Left hindlimb (tissue), 1 donor: ENCODE results near the gene SDCCAG8.

Source experiments
- DNase-seq: peaks from one replicate; pipeline ENCODE4 v3.0.0-alpha.2; 2018

Gene SDCCAG8

DNA sequence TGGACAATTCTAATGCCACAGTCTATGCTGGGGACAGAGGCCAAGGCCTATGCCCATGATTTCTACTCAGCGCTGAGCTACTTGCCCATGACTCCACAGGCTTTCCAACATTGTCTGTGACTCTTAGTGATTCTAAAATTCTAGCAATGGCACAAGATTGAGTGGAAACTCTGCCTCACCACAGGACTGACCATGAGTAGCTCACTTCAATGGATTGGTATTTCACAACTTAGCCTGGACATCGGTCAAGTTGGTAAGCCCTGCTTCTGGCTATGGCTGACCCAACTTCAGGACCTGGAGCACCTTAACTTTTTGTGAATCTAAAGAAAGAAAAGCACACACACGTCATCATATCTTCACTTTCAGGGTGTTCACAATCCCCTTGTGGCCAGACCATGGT is 255.1 kb downstream of the SDCCAG8 start:
- DNase-seq, result no peak

DNA sequence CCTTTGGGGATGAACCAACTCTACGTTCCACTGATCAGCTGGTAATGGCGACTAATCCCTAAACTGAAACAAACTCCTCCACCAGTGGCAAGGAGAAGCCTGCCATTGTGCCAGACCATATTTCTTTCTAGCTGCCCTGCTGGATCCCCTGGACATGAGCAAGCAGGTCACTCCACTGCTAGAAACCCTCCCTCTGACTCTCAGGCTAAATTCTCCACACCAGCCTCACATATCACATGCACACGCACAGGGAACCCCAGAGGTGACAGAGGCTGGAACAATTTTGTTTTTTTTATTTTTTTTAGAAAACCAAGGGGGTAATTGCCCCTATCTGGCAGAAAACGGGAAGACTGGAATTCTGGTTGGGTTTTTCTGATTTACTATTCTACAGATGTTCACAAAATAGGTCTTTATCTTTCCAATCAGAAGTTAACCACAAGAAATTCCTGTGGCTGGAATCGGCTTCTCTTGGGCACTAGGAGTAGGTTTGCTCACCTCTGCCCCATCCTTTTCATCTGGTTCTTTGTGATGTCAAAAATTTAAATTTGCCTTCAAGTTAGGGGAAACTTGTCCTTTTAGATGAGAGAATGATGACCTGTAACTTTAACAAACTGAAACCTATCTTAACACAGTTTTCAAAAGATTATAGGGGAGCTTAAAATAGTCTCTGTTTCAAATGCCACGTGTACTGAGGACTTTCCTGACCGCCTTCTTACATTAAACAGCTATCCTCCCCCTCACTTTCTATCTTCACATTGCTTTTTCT is 258.1 kb downstream of the SDCCAG8 start:
- no peak for DNase-seq

DNA sequence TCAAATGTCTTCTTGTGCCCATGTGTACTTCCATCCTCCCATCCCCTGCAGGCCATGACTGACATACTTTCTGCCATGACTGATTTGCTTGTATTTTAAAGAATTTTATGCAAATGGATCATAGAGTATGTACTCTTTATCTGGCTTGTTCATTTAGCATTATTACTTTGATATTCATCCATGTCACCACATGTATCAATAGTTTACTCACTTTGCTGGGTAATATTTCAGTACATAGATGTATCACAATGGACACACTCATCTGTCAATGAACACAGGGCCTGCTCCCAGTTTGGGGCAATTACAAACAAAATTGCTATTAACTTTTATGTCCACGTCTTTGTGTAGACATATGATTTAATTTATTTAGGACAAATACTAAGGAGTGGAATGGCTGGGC is 259.1 kb downstream of the SDCCAG8 start:
- DNase-seq, result no peak

DNA sequence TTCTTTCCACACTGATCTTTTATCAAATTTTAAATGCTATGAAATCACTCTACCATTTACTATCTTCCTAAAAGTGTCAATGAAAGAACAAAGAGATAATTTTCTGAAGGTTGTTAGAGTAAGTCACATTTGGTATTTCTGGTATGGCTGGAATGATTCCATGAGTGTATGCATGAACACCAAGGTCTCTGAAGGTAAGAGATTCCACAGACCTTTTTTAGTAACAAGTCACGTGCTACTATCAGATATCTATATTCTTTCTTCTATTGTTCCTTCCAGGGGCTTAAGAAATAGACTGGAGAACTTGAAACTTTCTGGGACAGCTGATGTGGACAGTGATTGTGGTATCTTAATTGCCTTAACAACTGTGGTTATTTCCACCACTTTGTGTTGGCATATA is 265.0 kb downstream of the SDCCAG8 start:
- no peak for DNase-seq

DNA sequence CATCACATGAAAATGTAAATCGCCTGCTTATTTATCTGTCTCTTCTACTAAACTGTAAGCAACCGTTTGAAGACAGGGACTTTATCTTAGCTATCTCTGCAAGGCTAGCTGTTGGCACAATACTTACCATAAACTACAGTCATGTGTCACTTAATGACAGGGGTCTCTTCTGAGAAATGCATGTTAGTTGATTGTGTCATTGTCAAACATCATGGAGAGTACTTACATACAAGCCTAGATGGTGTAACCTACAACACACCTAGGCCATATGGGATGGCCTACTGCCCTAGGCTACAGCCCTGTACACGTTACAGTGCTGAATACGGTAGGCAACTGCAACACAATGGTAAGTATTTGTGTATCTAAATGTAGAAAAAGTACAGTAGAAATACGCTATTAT is 267.9 kb downstream of the SDCCAG8 start:
- DNase-seq, result no peak

DNA sequence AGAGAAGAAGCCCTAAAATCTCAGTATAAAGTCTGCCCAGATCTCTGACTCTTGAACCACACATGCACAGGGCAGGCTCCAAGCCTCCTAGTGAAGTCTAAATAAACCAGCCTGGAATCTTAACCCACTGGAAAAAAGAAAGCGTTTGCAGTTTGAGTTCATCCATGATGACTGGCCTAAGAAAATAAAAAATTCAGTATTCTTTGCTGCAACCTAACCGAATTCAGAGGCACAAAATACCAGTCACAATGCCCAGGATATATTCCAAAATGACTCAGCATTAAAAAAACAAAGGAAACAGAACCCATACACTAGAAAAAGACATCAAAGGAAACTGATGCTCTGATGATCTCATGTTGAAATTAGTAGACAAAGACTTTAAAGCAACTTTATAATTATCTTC is 269.2 kb downstream of the SDCCAG8 start:
- no peak for DNase-seq

DNA sequence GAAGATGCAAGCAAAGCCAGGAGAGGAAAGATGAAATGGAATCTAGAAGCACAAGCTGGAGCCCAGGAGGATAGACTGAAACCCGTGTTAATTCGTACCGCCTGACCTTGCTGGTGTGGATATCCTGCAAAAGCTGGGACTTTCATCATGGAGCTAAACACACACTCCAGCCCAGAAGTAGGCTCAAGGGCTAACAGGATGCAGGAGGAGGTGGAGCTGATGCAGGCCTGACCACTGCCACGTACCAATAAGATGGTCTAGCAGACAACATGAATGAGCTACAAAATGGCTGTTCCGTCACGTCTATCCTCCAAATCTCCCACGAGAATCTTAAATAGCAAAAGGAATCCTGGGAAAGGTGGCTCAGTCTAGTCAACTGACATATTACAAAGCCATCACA is 270.3 kb downstream of the SDCCAG8 start:
- DNase-seq, result no peak

DNA sequence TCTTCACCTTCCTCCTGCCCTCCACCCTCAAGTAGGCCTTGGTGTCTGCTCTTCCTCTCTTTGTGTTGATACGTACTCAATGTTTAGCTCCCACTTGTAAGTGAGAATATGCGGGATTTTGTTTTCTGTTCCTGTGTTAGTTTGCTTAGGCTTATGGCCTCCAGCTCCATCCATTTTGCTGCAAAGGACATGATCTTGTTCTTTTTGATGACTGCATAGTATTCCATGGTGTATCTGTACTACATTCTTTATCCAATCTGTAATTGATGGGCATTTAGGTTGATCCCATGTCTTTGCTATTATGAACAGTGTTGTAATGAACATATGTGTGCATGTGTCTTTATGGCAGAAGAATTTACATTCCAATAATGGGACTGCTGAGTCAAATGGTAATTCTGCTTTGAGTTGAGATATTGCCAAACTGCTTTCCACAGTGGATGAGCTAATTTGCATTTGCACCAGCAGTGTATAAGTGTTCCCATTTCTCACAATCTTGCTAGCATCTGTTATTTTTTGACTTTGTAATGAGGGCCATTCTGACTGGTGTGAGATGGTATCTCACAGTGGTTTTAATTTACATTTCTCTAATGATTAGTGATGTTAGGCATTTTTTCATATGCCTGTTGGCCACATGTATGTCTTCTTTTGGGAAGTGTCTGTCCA is 272.7 kb downstream of the SDCCAG8 start:
- DNase-seq, result no peak

DNA sequence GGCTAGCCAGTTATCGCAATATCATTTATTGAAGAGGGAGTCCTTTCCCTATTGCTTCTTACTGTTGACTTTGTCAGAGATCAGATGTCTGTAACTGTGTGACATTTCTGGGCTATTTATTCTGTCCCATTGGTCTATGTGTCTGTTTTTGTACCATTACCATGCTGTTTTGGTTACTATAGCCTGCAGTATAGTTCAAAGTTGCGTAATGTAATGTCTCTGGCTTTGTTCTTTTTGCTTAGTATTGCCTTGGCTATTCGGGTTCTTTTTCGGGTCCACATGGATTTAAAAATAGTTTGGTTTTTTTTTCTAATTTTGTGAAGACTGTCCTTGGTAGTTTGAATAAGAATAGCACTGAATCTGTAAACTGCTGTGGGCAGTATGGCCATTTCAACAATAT is 273.7 kb downstream of the SDCCAG8 start:
- no peak for DNase-seq

DNA sequence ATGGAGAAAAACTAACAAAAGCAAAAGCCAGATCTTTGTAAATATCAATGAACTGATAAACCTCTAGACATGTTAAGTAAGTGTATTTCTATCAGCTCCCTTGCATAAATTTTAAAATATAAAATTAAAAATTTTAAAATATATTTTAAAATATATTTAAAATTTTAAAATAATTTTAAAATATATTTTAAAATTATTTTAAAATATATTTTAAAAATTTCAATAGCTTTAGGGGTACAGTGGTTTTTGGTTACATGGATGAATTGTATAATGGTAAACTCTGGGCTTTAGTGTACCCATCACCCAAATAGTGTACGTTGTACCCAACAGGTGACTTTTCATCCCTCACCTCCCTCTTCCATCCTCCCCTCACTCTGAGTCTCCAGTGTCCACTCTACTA is 279.2 kb downstream of the SDCCAG8 start:
- no peak for DNase-seq

DNA sequence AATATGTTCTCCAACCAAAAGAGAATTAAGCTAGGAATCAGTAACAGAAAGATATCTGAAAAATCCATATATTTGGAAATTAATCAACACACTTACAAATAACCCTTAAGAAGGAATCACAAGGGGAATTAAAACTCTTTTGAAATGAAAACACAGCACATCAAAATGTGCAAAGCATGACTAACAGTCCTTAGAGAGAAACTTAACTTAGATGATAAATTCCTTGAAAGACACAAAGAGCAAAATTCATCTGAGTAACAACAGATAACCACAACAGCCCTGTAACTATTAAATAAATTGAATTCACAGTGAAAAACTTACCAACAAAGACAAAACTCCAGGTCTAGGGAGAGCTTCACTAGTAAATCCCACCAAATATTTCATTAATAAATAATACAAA is 283.8 kb downstream of the SDCCAG8 start:
- no peak for DNase-seq

DNA sequence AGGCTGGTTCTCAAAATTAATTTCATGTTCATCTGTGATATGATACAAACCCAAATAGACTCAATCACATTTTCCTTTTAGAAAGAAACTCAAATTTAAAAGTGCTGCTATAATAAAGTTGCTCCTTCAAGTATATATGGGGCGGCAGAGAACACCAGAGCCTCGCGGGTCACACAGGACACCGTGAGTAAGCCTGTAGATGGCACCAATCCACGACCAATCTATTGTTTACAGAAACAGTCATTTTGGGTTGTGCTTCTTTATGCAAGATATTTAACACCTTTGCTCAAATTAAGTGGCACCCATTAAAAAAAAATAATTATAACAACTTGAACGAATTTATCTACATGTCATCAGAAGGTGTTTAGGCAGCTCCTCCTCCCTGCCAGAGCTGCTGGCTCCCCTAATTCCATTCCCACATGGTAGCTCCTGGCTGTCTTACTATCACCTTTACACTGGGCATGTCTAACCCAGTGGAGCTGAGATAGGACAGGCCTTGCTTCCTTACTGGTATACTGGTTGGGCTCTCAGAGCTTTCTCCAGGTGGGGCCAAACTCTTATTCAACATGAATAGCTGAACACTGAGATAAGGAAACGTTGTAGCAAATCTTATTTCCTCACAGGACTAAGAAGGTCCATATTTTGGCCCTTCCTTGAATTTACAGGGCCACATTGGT is 287.0 kb downstream of the SDCCAG8 start:
- no peak for DNase-seq

DNA sequence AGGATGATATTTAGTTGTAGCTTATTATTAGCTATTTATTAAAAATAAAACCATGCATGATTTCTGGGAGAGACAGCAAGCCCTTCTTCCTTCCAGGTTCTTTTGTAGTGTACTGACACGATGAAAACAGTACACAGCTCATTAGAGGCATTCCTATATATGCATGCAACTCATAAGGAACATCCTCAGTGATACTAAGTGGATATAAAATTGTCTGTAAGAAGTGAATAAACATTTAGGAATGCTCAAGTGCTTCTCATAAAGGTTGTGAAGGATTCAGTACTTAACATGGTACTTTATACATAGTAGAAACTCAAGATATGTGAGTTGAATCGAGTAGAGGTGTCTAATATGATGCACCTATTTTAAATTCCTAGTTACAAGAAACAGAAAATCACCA is 287.7 kb downstream of the SDCCAG8 start:
- no peak for DNase-seq

DNA sequence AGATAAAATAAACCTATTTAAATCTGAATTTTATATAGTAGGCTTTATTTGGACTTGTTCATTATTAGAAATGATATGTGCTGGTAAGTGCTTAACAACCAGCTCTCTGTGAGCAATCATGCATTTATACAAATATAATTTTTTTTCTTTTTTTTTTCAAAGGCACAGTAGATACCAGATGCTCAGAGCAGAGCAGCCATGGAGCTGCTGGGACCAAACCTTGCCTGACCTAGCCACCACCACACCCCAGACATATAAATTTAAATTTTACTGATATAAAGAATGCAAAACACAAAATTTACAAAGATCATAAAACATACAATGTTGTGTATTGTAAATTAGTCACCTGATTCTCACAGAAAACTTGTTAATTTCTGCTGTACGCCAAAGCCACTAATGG is 290.6 kb downstream of the SDCCAG8 start:
- no peak for DNase-seq

DNA sequence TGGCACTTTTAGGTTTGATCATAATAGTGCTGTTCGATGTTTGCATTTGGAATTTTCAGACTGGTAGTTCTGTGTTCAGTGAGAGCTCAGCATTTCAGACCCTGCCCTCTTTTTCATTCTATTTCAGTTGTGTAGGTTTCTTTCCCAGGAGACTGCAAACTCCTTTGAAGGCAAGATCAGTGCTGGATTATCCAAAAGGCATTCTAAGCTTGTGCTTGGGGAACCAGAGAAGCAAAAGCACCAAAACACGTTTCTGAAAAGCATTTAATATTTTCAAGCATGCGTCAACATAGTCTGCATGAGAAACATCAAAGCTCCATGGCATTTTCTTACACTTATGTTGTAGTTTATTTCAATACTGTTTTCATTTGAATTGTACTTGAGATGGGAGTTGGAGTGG is 292.1 kb downstream of the SDCCAG8 start:
- no peak for DNase-seq

DNA sequence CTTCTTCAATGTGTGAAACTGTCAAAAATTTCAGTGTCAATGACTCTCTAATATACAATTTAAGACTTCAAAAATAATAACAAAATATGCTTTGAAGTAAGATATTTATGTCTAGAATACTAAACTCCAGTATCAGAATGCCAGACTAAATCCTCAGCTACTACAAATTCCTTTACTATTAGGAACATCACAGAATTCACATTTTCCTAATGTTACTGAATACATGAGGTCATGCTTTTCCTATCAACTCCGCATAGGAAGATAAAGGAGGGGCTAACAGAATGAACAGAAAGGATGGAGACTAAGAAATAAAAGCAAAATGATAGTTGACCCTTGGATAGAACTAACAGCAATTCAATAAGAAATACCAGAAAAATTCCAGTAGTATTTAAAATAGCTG is 292.7 kb downstream of the SDCCAG8 start:
- no peak for DNase-seq

DNA sequence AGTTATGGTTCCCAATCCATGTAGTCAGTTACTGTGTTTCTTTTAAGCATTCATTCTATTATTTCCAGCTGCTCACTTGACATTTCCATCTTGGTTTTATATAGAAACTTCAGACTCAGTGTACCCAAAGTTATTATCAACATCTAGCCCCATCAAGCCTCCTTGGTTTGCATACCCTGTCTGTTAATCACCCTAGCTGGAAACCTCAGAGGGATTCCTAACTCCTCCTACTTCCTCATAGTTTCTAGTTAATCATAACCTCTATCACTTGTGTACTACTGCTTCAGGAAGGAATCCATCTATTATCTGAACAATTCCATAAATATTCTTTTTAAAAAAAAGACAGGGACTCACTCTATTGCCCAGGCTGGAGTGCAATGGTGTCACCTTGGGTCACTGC is 293.3 kb downstream of the SDCCAG8 start:
- no peak for DNase-seq
